Stimulated activated CD4-positive, alpha-beta T cell treated with anti-CD3 and anti-CD28 coated beads, Interleukin-4, amount 100 ng/mL, for 4 hours (primary cell): Measurements from ENCODE around the gene PNRC2.
"Not testable (repeated sequence)": the region's sequence is repeated elsewhere in the genome, so short reads cannot be mapped to it uniquely, and the experiment has no call there.

Experiments
- DNase-seq, 2 experiments: peaks; one replicate each; pipeline ENCODE4 v3.0.0-alpha.2; 2020

Gene PNRC2

DNA sequence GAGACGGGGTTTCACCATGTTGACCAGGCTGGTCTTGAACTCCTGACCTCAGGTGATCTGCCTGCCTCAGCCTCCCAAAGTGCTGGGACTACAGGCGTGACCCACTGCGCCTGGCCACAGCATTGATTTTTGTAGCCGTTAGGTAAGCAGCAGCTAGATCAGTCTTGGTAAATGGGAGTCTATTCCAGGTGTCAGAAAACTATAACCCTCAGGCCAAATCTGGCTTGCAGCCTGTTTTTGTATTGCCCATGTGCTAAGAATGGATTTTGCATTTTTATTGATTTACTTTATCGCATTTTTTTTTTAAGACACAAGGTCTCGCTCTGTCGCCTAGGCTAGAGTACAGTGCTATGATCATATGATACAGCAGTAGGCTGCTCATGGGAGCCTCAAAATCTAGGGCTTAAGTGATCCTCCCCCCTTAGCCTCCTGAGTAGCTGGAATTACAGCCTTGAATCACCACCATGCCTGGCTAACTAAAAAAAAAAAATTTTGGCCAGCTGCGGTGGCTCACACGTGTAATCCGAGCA is 37.1 kb downstream of the PNRC2 start:
- DNase-seq: no peak

- DNase-seq: no peak
Measured at GRCh38 chr1:23997812-23998211, 38.2 kb downstream of the PNRC2 start.

- no peak for DNase-seq
Measured at GRCh38 chr1:23999156-23999671, 39.6 kb downstream of the PNRC2 start.

DNA sequence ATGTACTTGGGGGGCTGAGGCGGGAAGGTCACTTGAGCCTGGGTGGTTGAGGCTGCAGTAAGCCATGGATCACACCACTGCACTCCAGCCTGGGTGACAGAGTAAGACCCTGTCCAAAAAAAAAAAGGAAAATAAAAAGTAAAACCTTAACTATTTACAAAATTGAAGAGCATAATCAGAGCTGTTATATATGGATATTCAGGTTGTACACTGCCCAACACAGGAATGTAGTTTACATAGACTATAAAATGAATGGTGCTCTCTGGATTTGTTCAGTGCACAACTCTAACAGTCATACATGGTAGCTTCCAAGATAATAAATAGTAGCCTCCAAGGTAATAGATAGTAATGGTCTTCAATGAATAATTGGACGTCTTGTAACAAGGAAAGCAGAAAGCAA is 43.1 kb downstream of the PNRC2 start:
- DNase-seq: no peak

GRCh38 chr1:24003331-24003972 is 43.8 kb downstream of the PNRC2 start:
- DNase-seq: no peak

DNA sequence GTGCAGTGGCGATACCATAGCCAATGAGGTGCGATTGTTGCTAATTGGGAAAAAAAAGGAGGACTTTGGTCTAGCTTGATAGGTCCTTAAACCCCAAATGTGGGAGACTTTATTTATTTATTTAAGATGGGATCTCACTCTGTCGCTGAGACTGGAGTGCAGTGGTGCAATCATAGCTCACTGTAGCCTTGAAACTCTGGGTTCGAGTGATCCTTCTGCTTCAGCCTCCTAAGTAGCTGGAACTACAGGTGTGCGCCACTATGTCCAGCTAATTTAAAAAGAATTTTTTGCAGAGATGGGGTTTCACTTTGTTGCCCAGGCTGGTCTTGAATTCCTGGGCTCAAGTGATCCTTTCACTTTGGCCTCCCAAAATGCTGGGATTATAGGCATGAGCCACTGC is 44.5 kb downstream of the PNRC2 start:
- no peak for DNase-seq

GRCh38 chr1:24005163-24005562 is 45.5 kb downstream of the PNRC2 start:
- DNase-seq: no peak

GRCh38 chr1:24007079-24007478 is 47.5 kb downstream of the PNRC2 start:
- DNase-seq: no peak

DNA sequence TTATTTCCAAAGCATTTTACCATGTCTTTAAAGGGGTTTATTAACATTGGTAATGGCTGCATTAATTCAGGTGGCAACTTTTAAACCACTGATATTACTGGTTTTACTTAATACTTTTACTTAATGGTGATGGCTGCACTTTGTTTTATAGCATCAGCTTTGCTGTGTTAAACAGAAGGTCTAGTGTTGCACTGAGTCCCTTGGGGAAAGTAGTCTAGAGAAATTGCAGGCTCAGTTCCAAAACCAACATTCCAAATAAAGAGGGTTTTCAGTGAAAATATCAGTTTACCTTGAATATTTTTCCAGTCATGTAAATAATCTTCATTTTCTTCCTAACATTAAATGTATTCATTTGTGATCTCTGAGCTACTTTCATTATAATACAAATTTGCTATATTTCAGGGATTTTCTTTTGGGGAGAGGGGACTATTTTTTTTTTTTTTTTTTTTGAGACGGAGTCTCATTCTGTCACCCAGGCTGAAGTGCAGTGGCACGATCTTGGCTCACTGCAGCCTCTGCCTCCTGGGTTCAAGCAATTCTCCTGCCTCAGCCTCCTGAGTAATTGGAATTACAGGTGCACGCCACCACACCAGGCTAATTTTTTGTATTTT is 49.1 kb downstream of the PNRC2 start:
- DNase-seq: not testable (repeated sequence)

GRCh38 chr1:24009406-24009805 is 49.8 kb downstream of the PNRC2 start:
- no peak for DNase-seq

DNA sequence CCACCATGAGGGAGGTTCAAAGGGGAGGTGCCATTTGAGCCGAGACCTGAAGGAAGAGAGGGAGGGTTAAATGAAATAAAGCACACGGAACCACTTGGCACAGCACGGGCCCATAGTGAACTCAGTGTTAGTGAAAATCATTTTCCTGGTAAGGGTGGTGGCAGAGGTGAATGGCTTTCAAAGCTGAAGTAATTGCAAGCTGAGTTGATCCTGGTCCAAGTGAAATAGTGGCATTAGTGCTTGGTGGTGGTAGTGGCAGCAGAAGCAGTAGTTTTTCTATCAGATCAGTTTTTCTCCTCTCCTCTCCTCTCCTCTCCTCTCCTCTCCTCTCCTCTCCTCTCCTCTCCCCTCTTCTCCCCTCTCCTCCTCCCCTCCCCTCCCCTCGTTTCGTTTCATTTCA is 51.0 kb downstream of the PNRC2 start:
- no peak for DNase-seq

- not testable (repeated sequence) for DNase-seq
Measured at GRCh38 chr1:24012878-24013277, 53.2 kb downstream of the PNRC2 start.
